ENCODE measurements around the gene ARAP1.
A peak's percentile ranks its signal among the peaks of the same experiment; 100 is the strongest.

The ARAP1 gene

DNA sequence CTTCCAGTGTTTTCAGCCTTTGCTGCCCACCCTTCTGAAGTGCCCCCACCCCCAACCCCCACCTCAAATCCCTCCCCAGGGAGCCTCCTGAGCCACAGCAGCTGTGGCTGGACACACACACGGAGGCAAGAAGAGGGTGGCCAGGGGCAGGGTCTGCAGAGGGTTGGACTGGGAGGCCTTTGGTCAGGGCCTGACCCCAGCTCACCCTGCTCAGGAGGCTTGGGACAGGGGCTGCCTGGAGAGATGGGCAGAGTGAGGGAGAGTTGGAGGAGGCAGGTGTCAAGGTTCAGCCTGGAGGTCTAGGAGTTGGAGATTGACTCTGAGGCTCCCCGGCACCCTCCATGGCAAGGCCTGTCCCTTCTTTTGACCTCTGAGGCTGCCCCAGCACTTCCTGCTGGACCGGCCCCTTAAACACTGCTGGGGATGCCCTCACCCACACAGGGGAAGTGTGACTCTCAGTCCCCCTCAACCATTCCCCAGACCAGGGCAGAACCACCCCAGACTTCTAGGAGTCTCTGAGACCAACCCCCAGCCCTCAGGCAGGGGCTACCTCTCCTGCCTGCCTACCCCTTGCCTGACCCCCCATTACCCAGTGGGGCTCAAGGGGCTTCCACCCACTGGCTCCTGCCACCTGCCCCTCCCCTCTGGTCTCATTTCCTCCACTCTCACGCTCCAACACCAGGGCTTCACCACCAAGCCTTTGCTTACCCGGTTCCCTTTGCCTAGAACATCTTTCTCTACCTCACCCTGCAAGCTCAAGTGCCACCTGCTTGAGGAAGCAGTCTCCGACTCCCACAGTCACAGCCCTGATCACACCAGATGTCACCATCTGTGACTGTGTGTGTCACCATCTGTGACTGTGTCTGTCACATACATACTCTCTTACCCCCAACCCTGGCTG, 8.6 kb downstream of the ARAP1 start:
- TF ChIP-seq, protein P1, sequence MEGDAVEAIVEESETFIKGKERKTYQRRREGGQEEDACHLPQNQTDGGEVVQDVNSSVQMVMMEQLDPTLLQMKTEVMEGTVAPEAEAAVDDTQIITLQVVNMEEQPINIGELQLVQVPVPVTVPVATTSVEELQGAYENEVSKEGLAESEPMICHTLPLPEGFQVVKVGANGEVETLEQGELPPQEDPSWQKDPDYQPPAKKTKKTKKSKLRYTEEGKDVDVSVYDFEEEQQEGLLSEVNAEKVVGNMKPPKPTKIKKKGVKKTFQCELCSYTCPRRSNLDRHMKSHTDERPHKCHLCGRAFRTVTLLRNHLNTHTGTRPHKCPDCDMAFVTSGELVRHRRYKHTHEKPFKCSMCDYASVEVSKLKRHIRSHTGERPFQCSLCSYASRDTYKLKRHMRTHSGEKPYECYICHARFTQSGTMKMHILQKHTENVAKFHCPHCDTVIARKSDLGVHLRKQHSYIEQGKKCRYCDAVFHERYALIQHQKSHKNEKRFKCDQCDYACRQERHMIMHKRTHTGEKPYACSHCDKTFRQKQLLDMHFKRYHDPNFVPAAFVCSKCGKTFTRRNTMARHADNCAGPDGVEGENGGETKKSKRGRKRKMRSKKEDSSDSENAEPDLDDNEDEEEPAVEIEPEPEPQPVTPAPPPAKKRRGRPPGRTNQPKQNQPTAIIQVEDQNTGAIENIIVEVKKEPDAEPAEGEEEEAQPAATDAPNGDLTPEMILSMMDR (IDR thresholded peaks at IDR 0.05; ENCODE audit: low read depth, low read length, missing control alignments), result no peak
- in situ Hi-C loops (cut with HindIII; ENCODE audit: low pct_ligation_motif_present, low sequenced_read_pairs), result no loop called here
- DNase-seq, result no peak
- Histone ChIP-seq H3K27me3 (replicated peaks) (no peaks in the 10 kb centered on the region), H3K36me3 (replicated peaks) (no peaks in the 10 kb centered on the region), H3K27ac (no peak overlapping the region), H3K4me3 (ENCODE audit: low read depth, low read length) (no peak overlapping the region)

DNA sequence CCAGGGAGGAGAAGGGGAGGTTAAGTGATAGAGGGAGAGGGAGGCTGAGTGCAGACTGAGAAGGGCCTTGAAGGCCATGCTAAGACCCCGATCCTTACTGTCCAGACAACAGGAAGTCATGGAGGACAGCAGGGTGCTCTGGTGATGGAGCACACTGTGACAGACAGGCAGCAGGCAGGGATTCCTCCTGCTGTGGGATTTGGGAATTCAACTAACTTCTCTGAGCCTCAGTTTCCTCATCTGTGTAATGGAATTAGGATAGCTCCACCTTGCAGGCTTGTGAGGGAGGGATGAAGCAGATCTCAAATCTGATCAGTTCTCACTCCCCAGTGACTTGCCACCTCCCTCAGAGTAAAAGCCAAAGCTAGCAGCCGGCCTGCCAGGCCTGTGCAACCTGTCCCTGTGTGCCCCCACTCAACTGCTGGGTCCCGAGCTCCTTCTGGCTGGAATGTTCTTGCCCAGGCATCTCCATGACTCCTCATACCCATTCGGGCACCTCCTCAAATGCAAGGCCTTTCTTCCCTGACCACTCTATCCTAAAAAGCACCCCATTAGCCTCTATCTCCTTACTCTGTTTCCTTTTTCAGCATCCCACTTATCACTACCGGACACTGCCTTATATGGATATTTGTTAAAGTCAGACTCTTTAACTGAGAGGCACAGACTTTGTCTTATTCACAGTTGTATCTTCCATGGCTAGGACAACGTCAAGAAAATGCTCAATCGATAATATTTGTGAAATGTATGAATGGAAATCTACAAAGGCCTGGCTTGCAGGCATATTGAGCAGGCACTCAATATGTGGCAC, 9.5 kb downstream of the ARAP1 start:
- no peaks in the 10 kb centered on the region for H3K27me3 ChIP-seq (replicated peaks)
- no peak overlapping the region for H3K27ac ChIP-seq
- TF ChIP-seq, protein P1 (IDR thresholded peaks at IDR 0.05; ENCODE audit: low read depth, low read length, missing control alignments), result no peak
- in situ Hi-C loops (cut with HindIII; ENCODE audit: low pct_ligation_motif_present, low sequenced_read_pairs), result no loop called here
- no peak overlapping the region for H3K4me3 ChIP-seq (ENCODE audit: low read depth, low read length)
- DNase-seq, result no peak
- H3K36me3 ChIP-seq (replicated peaks), result no peaks in the 10 kb centered on the region

DNA sequence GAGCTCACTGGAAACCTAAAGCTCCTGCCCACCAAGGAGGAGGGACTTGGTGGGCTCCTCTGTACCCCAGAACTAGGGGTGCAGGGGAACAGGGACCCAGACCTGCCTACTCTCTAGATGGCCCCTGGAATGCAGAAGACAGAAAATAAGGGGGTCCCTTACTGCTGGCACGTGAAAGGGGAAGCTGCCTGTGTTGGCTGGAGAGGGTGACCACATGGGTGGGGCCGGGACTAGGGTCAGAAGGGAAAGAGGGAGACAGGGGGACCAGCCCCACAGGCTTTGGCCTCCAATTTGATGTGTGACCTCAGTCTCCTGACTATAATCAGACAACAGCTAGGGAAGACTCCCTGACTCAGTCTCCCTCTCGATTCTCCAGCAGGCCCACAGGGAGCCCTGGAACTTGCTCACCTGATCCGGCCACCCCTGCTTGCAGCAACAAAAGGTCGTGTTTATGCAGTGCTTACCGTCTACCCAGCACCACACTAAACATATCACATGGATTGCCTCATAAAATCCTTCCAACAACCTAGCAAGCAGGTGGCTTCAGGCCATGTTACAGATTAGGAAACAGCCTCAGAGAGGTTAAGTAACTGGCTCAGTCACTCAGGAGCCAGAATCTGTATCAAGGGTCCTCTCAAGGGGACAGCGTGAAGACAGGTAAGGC, 10.2 kb downstream of the ARAP1 start:
- in situ Hi-C loops (cut with HindIII; ENCODE audit: low pct_ligation_motif_present, low sequenced_read_pairs), result no loop called here
- no peak for DNase-seq
- no peak overlapping the region for H3K27ac ChIP-seq
- TF ChIP-seq, protein P1 (IDR thresholded peaks at IDR 0.05; ENCODE audit: low read depth, low read length, missing control alignments), result no peak
- H3K27me3 ChIP-seq (replicated peaks), result no peaks in the 10 kb centered on the region
- no peak overlapping the region for H3K4me3 ChIP-seq (ENCODE audit: low read depth, low read length)
- no peaks in the 10 kb centered on the region for H3K36me3 ChIP-seq (replicated peaks)

DNA sequence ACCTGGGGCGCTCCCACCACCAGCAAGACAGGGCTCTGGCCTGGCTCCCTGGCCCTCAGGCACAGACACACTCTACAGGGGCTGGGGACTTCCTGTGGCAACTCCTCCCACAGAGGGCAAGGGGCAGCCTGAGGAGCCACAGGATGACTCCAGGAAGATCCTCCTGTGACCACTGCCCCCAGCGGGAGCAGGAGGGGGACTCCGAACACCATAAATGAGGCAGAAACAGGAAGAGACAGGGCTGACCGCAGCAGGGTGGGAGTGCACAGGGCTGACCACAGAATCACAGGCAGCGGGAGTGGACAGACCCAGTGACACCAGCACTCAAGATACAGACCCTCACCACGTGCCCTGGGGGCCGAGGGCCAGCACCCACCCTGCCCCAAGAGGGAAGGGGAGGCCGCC, 10.8 kb downstream of the ARAP1 start:
- DNase-seq, result peak; percentile 13
- H3K27ac ChIP-seq, result no peak overlapping the region
- TF ChIP-seq, protein P1 (IDR thresholded peaks at IDR 0.05; ENCODE audit: low read depth, low read length, missing control alignments), result peak; percentile 32
- no peaks in the 10 kb centered on the region for H3K27me3 ChIP-seq (replicated peaks)
- no peaks in the 10 kb centered on the region for H3K36me3 ChIP-seq (replicated peaks)
- in situ Hi-C loops (cut with HindIII; ENCODE audit: low pct_ligation_motif_present, low sequenced_read_pairs), result no loop called here
- H3K4me3 ChIP-seq (ENCODE audit: low read depth, low read length), result no peak overlapping the region

DNA sequence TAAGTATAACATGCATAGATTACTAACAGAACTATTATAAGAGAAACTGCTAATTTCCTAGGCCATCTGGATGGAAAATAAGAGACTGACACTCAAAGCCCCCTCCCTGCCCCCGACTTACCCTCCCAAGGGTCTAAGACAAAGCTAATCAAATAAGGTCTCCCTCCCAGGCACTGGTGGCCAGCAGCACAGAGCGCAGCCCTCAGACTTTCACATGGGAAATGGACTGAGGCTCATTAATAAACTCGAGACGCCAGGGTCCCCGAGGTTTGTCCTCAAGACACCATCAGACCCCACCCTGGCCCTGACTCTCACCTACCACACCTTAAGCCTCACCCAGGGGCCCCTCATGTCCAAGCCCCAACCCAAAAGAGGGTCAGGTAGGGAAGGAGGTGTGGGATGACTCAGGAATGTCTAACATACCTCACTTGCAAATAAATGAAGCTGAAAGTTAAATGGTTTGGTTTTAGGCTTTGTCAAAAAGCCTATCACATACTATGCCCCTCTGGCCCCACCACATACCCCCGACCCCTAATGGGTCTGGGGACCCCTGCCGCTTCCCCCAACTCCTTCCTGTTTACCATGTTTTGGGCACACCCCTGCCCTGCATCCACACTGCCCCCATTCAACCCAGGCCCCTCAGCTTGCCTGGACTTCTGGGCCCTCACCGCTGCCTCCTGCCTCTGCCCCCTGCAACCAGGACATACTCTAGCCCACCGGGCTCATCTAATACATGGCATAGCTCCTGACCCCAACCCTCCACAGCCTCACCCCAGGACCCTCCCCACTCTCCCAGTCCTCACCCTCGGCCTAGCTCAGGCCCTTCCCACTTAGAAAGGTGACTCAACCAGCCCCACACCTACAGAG, 11.4 kb downstream of the ARAP1 start:
- H3K4me3 ChIP-seq (ENCODE audit: low read depth, low read length), result no peak overlapping the region
- H3K27ac ChIP-seq, result no peak overlapping the region
- in situ Hi-C loops (cut with HindIII; ENCODE audit: low pct_ligation_motif_present, low sequenced_read_pairs), result no loop called here
- no peak for DNase-seq
- H3K27me3 ChIP-seq (replicated peaks), result no peaks in the 10 kb centered on the region
- H3K36me3 ChIP-seq (replicated peaks), result no peaks in the 10 kb centered on the region
- TF ChIP-seq, protein P1 (IDR thresholded peaks at IDR 0.05; ENCODE audit: low read depth, low read length, missing control alignments), result no peak
